B cell (primary cell): Measurements from ENCODE around the gene NPC1. TPM values are rescaled to one million over a fixed set of nuclear protein-coding genes. Genes with fewer than 3 reads are reported as not detected.

ENCODE experiments used
- ATAC-seq: fragments of 200-7000 bp; cut with Tn5 transposase; one replicate; pipeline ENCODE4 v1.10.0; 2021; ENCODE audit warnings: low read depth, mild to moderate bottlenecking, moderate number of reproducible peaks, moderate library complexity
- CTCF ChIA-PET: fragments of 350-600 bp; sonication (Branson Sonifier 250); formaldehyde crosslinking; loops from one replicate; lab custom pipeline; 2021; ENCODE audit warnings: antibody characterized with exemption, inconsistent platforms; lab: Charles Lee
- POLR2A ChIA-PET: fragments of 350-600 bp; sonication (Branson Sonifier 250); formaldehyde crosslinking; loops from one replicate; lab custom pipeline; 2021; ENCODE audit warnings: antibody characterized with exemption; lab: Charles Lee
- DNase-seq: peaks from one replicate; pipeline ENCODE4 v3.0.0; 2013
- H2AFZ ChIP-seq: 2 replicates; pipeline ENCODE4 v1.6.1; 2012; ENCODE audit warnings: mild to moderate bottlenecking, low read depth, low read length; ENCODE audit not compliant: insufficient read depth, poor library complexity, severe bottlenecking
- H3K27ac ChIP-seq, 2 donors: 1 replicate in 1 of 2; 2 replicates in 1 of 2; pipeline ENCODE4 v1.5.1; 2012 to 2013; ENCODE audit warnings: low read length in 2 of 2, mild to moderate bottlenecking in 2 of 2, moderate library complexity in 1 of 2
- H3K27me3 ChIP-seq, 4 experiments: fragments of 200-600 bp in 1 of 4; sonication (generic) in 1 of 4; replicated peaks in 1 of 4; 1 replicate in 2 of 4; 2 replicates in 2 of 4; pipeline versions ENCODE4 v1.6.1 to v1.7.0; 2013 to 2016; ENCODE audit warnings: low read length in 3 of 4, mild to moderate bottlenecking in 2 of 4, mixed read lengths in 1 of 4, moderate library complexity in 1 of 4; ENCODE audit not compliant: insufficient read depth in 4 of 4, control insufficient read depth in 3 of 4; ENCODE audit errors: control extremely low read depth in 1 of 4
- H3K36me3 ChIP-seq, 2 experiments: replicated peaks in 1 of 2; 1 replicate in 1 of 2; 2 replicates in 1 of 2; pipeline versions ENCODE4 v1.6.1 to v1.7.1; 2013; ENCODE audit warnings: low read length in 1 of 2; ENCODE audit not compliant: insufficient read depth in 2 of 2, control insufficient read depth in 1 of 2; ENCODE audit errors: control extremely low read depth in 1 of 2, extremely low read depth in 1 of 2
- H3K4me1 ChIP-seq, 2 donors: fragments of 200-600 bp in 1 of 2; sonication (generic) in 1 of 2; 1 replicate in 1 of 2; 2 replicates in 1 of 2; pipeline versions ENCODE4 v1.5.1 to v1.6.1; 2013 to 2017; ENCODE audit warnings: low read length in 2 of 2; ENCODE audit not compliant: control insufficient read depth in 2 of 2, insufficient read depth in 2 of 2
- H3K4me2 ChIP-seq: replicated peaks from 2 replicates; pipeline ENCODE3; 2012; ENCODE audit warnings: mild to moderate bottlenecking, low read depth, low read length; ENCODE audit not compliant: poor library complexity, severe bottlenecking
- H3K4me3 ChIP-seq, 5 experiments: fragments of 200-600 bp in 1 of 5; sonication (generic) in 1 of 5; 1 replicate in 3 of 5; 2 replicates in 2 of 5; pipeline versions ENCODE4 v1.5.1 to v1.7.0; 2011 to 2016; ENCODE audit warnings: low read length in 4 of 5, mild to moderate bottlenecking in 4 of 5, low read depth in 2 of 5, control low read depth in 1 of 5, moderate library complexity in 1 of 5; ENCODE audit not compliant: insufficient read depth in 1 of 5; ENCODE audit errors: control extremely low read depth in 1 of 5, extremely low read depth in 1 of 5
- H3K79me2 ChIP-seq: fragments of 200-600 bp; sonication (generic); one replicate; pipeline ENCODE4 v1.6.0; 2016; ENCODE audit warnings: low read length; ENCODE audit not compliant: control insufficient read depth, insufficient read depth
- H3K9ac ChIP-seq: fragments of 200-600 bp; sonication (generic); 2 replicates; pipeline ENCODE4 v1.6.1; 2017; ENCODE audit warnings: mild to moderate bottlenecking, low read length, moderate library complexity
- H3K9me3 ChIP-seq, 3 donors: one replicate each; pipeline versions ENCODE4 v1.6.1 to v1.7.1; 2013; ENCODE audit warnings: low read length in 2 of 3; ENCODE audit not compliant: control insufficient read depth in 2 of 3, insufficient read depth in 1 of 3; ENCODE audit errors: control extremely low read depth in 1 of 3
- H4K20me1 ChIP-seq: 2 replicates; pipeline ENCODE4 v1.6.0; 2012; ENCODE audit warnings: mild to moderate bottlenecking, low read length; ENCODE audit not compliant: insufficient read depth, control insufficient read depth, poor library complexity, severe bottlenecking
- H3K27ac Mint-ChIP-seq: one replicate; pipeline ENCODE4 v1.8.0; 2021; ENCODE audit warnings: mixed read lengths
- H3K27me3 Mint-ChIP-seq: one replicate; pipeline ENCODE4 v1.8.0; 2021; ENCODE audit warnings: mixed read lengths
- H3K4me1 Mint-ChIP-seq: one replicate; pipeline ENCODE4 v1.8.0; 2021; ENCODE audit warnings: mixed read lengths
- H3K4me3 Mint-ChIP-seq: one replicate; pipeline ENCODE4 v1.8.0; 2021; ENCODE audit warnings: mixed read lengths
- H3K9me3 Mint-ChIP-seq: one replicate; pipeline ENCODE4 v1.8.0; 2022; ENCODE audit warnings: mixed read lengths; ENCODE audit not compliant: insufficient read depth
- EZH2 ChIP-seq: IDR thresholded peaks from 2 replicates; pipeline ENCODE4 v1.6.1; 2012; ENCODE audit warnings: borderline replicate concordance, low read depth, mild to moderate bottlenecking, moderate library complexity, low read length; ENCODE audit not compliant: insufficient read depth, poor library complexity, severe bottlenecking
- WGBS: methylation state at CpG from one replicate; pipeline ENCODE4 v1.1.5; 2013; ENCODE audit warnings: missing lambda C conversion rate; ENCODE audit not compliant: insufficient coverage; 5-methylcytosine and 5-hydroxymethylcytosine counted together
- intact Hi-C: fragments of 100-400 bp; cut with micrococcal nuclease; formaldehyde crosslinking; loops from one replicate; pipeline ENCODE4 v1.10.0; 2022
- polyA plus RNA-seq: library from polyadenylated mRNA; depleted of rRNA; stranded (reverse); fragments of >200 nt; gene quantifications from 2 replicates; pipeline ENCODE4 v1.2.3, GENCODE V29; 2012
- total RNA-seq, 2 donors: library from RNA; stranded (reverse); fragments of 120-200 nt in 1 of 2; gene quantifications; 1 replicate in 1 of 2; 2 replicates in 1 of 2; pipeline versions ENCODE4 v1.2.3 to v1.2.4, GENCODE V29; 2013 to 2022
- TF ChIP-seq, protein P1 (sequence below): fragments of 200-600 bp; IDR thresholded peaks from one replicate; pipeline ENCODE4 v1.8.0; 2022; ENCODE audit warnings: antibody characterized with exemption, mild to moderate bottlenecking

NPC1 gene
- total and polyA plus RNA-seq, 2 donors (not counting 1 experiment from before 2014, with no cell fraction given) = 17.5 to 44.4 TPM

GRCh38 chr18:23593720-23594119 is 7.4 kb upstream of the NPC1 start:
- Mint-ChIP-seq H3K27ac (no peak overlapping the region), H3K4me1 (peaks cover 9% of the 10 kb centered on the region), H3K4me3 (no peak overlapping the region), H3K9me3 (no peaks in the 10 kb centered on the region), H3K27me3 (no peaks in the 10 kb centered on the region)
- H3K9me3 ChIP-seq = no peaks in the 10 kb centered on the region
- H3K4me3 ChIP-seq = no peak overlapping the region
- H3K4me1 ChIP-seq = peaks cover 0 to 7% of the 10 kb centered on the region in 2 donors
- intact Hi-C loops = no loop called here
- no CpG with 5 or more reads among the region's 2 CpGs for WGBS
- CTCF ChIA-PET = no interaction called here
- H3K79me2 ChIP-seq = no peaks in the 10 kb centered on the region
- H3K4me2 ChIP-seq = no peak overlapping the region
- DNase-seq (no peak), ATAC-seq (no peak)
- TF ChIP-seq, protein P1, sequence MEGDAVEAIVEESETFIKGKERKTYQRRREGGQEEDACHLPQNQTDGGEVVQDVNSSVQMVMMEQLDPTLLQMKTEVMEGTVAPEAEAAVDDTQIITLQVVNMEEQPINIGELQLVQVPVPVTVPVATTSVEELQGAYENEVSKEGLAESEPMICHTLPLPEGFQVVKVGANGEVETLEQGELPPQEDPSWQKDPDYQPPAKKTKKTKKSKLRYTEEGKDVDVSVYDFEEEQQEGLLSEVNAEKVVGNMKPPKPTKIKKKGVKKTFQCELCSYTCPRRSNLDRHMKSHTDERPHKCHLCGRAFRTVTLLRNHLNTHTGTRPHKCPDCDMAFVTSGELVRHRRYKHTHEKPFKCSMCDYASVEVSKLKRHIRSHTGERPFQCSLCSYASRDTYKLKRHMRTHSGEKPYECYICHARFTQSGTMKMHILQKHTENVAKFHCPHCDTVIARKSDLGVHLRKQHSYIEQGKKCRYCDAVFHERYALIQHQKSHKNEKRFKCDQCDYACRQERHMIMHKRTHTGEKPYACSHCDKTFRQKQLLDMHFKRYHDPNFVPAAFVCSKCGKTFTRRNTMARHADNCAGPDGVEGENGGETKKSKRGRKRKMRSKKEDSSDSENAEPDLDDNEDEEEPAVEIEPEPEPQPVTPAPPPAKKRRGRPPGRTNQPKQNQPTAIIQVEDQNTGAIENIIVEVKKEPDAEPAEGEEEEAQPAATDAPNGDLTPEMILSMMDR = no peak
- TF ChIP-seq EZH2 = no peak
- no peaks in the 10 kb centered on the region for H4K20me1 ChIP-seq
- no peak overlapping the region for H3K9ac ChIP-seq
- POLR2A ChIA-PET = no interaction called here
- H3K36me3 ChIP-seq = no peaks in the 10 kb centered on the region
- H3K27me3 ChIP-seq = no peaks in the 10 kb centered on the region
- no peak overlapping the region for H2AFZ ChIP-seq
- H3K27ac ChIP-seq = no peak overlapping the region

DNA sequence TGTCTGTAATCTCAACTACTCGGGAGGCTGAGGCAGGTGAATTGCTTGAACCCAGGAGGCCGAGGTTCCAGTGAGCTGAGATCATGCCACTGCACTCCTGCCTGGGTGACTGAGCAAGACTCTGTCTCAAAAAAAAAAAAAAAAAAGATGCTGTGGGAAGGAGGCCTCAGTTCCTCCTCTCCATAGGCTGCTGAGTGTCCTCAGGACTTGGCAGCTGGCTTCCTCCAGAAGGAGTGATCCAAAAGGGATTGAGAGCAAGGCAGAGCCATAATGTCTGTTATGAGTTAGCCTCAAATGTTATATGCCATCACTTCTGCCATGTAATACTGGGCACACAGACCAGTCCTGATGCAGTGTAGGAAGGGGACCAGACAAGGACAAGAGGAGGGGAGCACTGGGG is 6.6 kb upstream of the NPC1 start:
- CTCF ChIA-PET = interaction anchor here (0.8 kb wide), 1 partner anchor 76 kb away, joined by 3 read pairs; no protein-coding TSS in a partner anchor
- Histone ChIP-seq H2AFZ (no peak overlapping the region), H3K36me3 (no peaks in the 10 kb centered on the region), H3K4me1 (peaks cover 0 to 7% of the 10 kb centered on the region in 2 donors), H3K9ac (no peak overlapping the region), H3K4me2 (no peak overlapping the region), H3K27ac (no peak overlapping the region), H3K9me3 (no peaks in the 10 kb centered on the region), H4K20me1 (no peaks in the 10 kb centered on the region), H3K4me3 (no peak overlapping the region), H3K79me2 (no peaks in the 10 kb centered on the region), H3K27me3 (no peaks in the 10 kb centered on the region)
- Mint-ChIP-seq H3K27me3 (no peaks in the 10 kb centered on the region), H3K4me3 (no peak overlapping the region), H3K9me3 (no peaks in the 10 kb centered on the region), H3K4me1 (peaks cover 9% of the 10 kb centered on the region), H3K27ac (no peak overlapping the region)
- WGBS = 100% methylated on average over 2 of the region's 2 CpGs
- POLR2A ChIA-PET = no interaction called here
- TF ChIP-seq EZH2 = no peak
- TF ChIP-seq, protein P1 = no peak
- ATAC-seq = no peak
- intact Hi-C loops = no loop called here
- DNase-seq = no peak
